Measurements from ENCODE around the gene PRR14L.
A peak's percentile ranks its signal among the peaks of the same experiment; 100 is the strongest.
"Not testable (repeated sequence)": the region's sequence is repeated elsewhere in the genome, so short reads cannot be mapped to it uniquely, and the experiment has no call there.

The PRR14L gene

DNA sequence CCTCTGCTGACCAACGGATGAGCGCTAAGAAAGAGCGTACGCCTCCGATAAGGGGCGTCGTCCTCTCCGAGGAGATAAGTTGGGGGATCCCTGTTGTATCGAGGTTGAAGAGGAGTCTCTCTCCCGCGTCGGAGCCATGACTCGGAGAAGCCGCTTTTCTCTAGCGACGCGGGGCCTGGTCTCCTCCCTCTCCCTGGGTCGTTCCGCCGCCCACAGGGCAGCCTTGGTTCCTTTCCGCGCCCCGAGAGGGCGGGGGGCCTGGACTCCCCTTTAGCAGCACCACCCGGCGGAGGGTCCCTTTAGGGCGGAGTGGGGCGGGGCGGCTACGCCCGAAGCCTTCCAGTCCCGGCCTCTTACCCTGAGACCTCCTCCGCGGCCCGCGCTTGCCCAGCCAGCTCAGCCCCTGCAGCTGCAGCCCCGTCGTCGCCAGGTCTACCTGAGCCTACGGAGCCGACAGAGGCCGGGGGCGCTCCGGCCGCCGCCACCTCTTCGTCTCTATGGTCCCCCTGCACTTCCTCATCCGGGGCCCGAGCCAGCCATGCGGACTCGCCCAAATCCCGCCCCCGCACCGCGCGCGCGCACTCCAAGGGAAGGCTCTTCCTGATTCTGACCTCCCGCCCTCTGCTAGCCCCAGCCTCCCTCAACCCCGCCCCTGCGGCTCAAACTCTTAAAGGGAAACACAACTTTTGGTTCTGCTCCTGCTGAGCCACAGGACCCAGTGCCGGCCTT lies at the start of gene PRR14L:
Gene PRR14L, minus strand, starts transcription at position 497 of the 729 bp plus-strand sequence. CDS start 11,272 bp downstream, outside the sequence.
- peak; percentile 71 for DNase-seq

DNA sequence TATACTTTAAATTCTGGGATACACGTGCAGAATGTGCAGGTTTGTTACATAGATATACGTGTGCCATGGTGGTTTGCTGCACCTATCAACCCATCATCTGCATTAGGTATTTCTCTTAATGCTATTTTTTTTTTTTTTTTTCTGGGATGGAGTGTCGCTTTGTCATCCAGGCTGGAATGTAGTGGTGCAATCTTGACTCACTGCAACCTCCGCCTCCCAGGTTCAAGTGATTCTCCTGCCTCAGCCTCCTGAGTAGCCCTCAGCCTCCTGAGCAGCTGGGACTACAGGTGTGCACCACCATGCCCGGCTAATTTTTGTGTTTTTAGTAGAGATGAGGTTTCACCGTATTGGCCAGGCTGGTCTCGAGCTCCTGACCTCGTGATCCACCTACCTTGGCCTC lies 49.4 kb upstream of the PRR14L start:
- not testable (repeated sequence) for DNase-seq

DNA sequence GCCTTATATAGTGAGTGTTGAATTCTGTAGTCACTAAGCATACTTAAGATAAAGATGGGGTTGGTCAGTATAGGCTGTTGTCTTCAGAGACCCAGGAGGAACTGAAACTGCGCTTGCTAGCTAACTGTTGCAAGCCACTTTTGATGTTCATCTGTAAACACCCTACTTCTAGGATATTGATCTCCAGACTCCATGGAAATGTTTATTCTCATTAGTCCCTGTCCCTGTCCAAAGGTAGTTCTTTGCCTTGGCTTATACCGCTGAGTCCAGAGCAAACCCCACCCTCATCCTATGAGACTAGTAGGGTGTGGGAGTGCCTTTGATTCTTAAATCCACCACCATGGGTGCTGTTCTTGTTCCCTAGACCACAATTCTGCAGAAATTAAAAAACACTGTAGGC lies 40.3 kb upstream of the PRR14L start:
- no peak for DNase-seq

DNA sequence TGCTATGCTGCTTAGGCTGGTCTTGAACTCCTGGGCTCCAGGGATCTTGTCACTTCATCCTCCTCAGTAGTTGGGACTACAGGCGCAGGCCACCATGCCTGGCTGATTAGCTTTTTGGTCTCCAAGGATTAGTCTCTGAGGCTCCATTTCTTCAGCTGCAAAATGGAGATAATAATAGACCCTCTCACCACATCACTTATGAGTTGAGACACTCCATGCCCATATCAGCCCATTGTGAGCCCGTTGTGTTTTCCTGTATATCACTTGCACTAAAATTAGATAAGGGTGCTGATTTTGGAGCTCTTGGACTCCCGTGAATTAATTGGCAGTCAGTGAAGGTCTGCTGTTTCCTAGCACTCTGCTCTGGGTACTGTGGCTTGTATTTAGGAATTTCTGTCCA lies 39.9 kb upstream of the PRR14L start:
- DNase-seq: no peak

DNA sequence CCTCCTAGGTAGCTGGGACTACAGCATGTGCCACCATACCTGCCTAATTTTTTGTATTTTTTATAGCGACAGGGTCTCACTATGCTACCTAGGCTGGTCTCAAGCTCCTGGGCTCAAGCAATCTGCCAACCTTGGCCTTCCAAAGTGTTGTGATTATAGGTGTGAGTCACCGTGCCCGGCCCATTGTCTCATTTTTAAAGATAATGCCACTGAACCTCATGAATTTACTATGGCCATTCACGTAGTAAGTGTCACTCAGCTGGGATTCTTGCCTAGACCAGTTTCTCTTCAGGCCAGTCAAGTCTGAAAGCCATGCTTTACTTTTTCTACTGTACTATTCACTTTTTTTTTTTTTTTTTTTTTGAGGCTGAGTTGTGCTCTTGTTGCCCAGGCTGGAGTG lies 26.3 kb upstream of the PRR14L start:
- no peak for DNase-seq

DNA sequence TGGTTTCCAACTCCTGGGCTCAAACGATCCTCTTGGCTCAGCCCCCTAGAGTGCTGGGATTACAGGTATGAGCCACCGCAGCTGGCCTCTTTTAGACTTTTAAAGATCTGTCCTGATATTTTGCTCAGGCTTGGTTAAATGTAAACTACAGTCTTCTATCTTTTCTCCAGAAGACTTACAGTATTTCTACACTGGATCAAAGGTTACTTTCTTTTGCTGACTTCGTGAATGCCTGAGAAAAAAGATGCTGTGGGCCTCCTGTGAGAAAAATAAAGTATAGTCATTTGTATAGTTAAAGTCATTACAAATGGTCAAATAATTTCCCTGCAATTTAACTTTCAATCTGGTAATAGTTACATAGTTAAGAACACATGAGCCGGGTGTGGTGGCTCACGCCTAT lies 23.5 kb upstream of the PRR14L start:
- no peak for DNase-seq

DNA sequence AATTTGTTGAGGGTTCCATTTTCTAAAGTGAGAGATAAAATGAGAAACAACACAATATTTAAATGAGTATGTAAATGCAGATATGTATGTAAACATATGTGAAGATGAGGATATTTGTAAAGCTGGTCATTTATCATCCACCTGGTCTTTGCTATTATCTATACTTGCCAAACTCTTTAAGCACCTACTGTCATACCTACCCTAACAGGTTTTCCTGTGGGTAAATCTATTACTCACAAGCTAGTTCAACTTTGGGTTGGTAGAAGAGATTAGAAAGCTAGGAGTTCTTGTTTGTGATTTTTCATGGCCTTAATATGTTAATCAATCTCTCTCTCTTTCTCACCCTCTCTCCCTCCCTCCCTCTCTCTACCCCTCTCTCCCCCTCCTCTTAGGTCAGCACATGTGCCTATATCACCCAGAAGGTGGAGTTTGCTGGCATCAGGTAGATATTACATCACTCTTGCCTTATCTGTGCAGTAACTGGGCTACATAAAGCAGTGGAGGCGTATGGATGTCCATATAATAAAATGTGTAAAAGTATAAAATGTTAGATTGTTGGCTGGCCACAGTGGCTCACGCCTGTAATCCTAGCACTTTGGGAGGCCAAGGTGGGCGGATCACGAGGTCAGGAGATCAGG lies 18.6 kb upstream of the PRR14L start:
- no peak for DNase-seq

DNA sequence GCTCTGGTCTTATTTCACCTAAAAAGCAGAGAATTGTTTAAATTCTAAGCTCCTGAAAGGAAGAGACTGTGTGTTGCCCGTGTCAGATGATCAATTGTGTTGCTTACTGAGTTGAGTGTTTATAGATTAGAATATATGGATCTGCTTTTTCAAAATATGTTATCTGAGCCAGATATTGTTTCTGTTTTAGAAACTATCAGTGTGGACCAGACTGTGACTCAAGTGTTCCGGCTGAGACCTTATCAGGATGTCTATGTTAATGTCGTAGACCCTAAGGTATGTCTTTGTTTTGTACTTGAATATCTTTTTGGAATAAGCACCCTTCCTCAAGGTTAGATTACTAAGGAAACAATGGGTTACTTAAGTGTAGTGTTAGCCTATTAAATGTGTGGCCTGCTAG lies 14.9 kb upstream of the PRR14L start:
- no peak for DNase-seq

DNA sequence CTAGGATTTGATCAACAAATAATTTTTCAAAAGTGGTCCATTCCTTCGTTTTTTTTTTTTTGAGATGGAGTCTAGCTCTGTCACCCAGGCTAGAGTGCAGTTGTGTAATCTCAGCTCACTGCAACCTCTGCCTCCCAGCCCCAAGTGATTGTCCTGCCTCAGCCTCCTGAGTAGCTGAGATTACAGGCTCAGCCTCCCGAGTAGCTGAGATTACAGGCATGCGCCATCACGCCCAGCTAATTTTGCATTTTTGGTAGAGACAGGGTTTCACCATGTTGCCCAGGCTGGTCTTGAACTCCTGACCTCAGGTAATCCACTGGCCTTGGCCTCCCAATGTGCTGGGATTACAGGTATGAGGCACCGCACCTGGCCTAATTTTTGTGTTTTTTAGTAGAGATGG lies 8.9 kb upstream of the PRR14L start:
- not testable (repeated sequence) for DNase-seq

DNA sequence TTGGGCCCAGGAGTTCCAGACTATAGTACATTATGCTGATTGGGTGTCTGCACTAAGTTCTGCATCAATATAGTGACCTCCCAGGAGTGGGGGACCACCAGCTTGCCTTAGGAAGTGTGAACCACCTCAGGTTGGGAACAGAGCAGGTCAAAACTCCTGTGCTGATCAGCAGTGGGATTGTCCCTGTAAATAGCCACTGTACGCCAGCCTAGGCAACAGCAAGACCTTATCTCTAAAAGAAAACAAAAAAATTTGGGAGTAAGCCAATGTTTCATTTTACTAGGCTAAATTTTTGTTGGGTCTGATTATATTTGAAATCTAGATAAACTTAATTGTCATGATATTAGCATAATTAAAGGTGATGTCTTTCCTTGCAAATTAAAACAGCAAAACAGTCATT lies 7.3 kb upstream of the PRR14L start:
- DNase-seq: no peak

DNA sequence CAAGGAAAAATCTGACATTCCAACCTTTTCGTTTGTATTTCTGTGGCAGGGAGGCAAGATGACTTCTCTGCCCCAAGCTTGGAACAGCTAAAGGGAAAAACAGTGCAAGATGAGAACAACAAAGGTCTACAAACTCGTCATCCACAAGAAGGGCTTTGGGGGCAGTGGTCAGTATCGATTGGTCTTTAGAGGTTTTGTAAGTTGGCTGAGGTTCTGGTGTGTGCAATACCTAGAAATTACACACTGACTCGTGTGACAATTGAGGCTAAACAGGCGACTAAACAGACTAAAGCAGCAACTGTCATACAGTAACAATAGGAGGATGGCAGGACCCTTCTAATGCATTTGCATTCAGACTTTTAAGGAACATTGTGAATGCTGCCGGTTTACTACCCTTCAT lies 4.9 kb upstream of the PRR14L start:
- no peak for DNase-seq

DNA sequence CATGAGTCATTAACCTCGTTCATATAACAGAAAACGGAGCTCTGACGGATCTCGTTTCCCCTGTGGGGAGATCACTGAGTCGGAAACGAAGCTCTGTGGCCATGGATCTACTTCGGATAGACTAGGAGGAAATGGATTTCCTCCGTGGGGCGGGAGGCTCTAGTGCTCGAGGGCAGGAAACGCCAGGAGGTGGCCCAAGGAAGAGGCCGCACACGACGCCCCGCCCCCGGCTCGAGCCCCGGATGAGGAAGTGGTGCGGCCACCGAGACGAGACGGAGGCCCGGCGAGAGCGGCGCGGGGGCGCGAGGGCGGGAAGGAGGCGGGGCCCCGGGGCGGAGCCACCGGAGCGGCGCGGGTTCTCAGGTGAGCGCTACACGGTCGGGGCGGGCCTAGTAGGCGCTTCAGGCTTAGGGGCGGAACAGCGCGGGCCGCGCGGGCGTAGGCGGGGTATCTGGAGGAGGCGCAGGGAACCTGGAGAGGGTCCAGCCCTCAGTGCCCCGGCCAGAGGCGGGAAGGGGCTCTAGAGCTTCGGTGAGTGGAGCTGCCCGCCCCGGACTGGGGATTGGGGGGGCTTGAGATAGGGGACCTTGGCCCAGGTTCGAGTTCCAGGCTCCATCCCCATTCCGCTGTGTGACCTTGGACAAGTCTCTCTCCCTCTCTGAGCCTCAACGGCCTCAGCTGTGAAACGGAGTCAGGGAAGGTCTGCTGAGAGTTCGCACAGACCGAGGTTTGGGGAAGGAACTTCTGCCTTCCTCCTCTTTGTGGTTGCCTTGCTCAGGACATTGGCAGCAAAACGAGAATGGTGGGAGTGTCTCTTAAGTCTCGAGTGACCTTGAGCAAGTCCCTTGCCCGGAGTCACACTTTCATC lies 3.9 kb upstream of the PRR14L start, which contains the start of gene DEPDC5:
Gene DEPDC5, plus strand, starts transcription at position 386 of the 868 bp plus-strand sequence. CDS start 903 bp downstream, outside the sequence.
- peak; percentile 73 for DNase-seq

DNA sequence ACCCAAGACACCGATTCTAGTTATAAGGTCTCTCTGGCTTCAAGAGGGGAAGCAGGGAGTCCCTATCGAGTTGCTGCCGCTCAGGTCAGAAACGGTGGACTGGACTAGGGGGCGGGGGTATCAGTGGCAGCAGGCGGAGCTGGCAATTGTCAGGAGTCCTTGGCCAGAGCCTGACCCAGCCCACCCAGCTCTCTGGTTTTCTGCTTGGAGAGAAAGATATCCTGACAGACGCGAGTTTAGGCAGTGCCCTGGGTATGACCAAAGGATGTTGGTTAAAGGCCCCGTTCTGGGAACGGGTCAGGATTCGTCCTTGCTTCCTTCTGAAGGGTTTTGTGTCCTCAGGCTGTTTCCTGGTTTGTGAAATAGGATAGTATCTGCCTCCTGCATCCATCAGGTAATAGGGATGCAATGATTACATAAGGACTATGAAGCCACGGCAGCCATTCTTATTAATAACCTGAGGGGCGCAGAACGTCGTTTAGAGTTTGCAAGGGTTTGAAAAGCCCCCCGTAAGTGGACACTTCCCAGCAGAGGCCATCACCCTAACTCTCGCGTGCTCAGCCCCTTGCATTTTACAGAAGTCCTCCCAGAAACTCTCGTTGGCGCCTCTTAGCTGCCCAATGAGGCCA lies 3.2 kb upstream of the PRR14L start:
- DNase-seq: no peak

DNA sequence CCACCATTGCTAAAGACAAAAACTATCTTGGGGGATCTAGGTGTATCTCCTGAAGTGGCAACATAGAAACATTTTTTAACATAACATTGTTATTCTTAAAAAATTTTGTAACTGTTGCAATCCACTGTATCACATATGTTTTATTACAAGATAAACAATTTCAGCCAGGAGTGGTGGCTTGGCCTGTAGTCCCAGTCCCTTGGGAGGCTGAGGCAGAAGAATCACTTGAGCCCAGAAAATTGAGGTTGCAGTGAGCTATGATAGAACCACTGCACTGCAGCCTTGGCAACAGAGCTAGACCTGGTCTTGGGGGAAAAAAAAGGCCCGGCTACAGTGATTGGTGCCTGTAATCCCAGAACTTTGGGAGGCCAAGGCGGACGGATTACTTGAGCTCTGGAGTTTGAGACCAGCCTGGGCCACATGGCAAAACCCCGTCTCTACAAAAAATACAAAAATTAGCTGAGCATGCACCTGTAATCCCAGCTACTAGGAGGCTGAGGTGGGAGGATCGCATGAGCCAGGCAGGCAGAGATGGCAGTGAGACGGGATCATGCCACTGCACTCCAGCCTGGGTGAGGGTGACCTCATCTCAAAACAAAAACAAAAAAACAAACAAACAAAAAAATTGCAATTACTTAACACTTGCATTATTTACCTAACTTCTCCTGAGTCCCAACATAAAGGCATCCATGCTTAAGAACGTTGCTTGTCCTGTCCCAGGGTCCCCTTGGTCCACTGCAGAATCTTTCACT lies 2.3 kb upstream of the PRR14L start:
- no peak for DNase-seq

DNA sequence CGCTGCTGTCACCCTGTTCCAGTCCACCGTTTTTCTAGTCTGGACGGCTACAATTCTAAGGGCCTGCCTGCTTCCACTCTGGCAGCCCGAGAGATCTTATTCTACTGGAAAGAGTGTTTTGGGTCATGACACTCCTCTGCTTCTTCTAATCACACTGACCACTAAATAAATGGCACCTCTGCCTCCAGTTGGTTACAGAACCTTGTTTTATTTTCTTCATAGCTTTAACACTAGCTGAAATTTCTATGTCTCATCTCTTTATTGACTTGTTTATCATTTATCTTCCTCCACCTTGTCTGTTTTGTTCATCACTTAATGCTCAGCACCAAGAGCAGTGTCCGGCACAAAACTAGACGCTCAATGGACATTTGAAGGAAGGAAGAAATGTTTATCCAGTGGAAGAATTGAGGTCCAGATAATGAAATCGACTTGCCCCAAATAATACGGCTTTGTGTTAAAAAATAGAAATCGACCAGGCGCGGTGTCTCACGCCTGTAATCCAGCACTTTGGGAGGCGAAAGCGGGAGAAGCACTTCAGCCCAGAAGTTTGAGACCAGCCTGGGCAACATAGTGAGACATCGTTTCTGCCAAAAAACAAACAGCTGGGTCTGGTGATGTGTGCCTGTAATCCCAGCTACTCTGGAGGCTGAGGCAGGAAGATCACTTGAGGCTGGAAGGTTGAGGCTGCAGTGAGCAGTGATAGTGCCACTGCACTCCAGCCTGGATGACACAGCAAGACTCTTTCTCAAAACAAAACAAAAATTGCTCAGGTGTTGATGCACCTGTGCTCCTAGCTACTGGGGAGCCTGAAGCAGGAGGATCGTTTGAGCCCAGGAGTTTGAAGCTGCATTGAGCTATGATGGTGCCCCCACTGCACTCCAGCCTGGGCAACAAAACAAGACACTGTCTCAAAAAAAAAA lies 693 bp upstream of the PRR14L start:
- DNase-seq: no peak

DNA sequence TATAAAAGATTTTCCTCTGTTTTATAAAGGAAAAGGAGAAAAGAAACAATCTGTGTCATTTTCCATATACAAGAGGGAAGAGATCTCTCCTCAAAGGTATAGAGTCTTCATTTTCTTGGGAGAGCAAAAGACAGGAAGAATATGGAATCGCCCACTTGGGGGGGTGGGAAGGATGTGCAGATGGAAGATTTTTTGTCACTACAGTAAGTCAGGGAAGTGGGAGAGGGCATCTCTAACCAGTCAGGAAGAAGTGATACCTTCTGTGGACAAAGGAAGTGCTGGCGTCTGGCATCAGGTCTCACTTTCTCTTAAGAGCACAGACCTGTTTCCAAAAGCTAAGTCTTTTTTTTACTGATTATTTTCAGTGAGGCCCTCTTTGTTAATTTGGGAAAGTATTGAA lies 1.4 kb downstream of the PRR14L start:
- no peak for DNase-seq

DNA sequence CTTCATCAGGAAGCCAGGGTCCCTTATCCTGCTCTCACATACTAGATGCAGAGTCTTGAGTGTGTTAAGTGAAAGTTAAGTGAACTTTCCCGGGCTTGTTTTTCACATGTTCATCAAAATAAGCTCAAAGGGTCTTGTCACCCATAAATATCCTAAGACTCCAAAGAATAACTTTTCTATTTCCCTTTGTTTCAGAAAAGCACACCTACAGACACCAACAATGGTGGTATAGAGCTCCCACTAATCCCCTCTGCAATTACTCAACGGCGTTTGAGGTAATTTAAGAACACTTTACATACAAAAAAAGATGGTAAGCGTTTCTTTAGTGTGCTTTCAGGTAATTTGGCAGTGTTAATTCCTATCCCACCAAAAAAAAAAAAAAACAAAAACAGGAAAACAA lies 2.5 kb downstream of the PRR14L start:
- DNase-seq: no peak

DNA sequence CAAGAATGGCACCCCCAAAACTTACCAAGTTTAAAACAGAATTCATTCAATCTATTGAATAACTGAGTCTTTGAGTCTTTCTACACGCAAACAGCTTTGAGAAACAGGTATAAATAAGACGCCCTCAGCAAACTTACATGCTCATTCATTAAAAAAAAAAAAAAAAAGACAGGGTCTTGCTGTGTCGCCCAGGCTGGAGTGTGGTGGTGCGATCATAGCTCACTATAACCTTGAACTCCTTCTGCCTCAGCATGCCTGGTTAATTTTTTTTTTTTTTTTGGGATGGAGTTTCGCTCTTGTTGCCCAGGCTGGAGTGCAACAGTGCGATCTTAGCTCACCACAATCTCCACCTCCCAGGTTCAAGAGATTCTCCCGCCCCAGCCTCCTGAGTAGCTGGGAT lies 6.1 kb downstream of the PRR14L start:
- DNase-seq: no peak

DNA sequence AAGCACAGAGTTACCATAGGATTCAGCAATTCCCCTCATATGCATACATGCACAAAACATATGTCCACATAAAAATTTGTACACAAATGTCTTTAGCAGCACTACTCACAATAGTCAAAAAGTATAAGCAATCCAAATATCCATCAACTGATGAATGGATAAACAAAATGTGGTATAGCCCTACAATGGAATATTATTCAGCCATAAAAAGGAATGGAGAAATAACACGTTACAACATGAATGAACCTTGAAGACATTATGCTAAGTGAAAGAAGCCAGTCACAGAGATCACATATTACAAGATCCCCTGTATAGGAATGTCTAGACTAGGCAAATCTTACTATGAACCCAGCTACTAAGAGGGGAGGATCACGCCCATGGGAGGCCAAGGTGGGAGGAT lies 7.2 kb downstream of the PRR14L start:
- no peak for DNase-seq

DNA sequence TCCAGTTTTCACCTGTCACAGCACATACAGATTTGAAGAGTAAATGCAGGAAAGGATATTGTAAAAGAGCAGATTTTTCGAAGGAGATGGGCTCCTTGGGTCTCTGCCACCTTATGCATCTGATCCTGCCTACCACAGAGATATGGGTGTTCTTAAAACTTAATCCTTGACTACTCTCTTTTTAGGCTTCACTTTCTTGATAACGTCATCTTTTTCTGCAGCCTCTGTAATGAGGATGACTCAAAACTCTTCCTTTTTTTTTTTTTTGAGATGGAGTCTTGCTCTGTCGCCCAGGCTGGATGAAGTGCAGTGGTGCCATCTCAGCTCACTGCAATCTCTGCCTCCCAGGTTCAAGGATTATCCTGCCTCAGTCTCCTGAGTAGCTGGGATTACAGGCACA lies 7.8 kb downstream of the PRR14L start:
- DNase-seq: no peak

DNA sequence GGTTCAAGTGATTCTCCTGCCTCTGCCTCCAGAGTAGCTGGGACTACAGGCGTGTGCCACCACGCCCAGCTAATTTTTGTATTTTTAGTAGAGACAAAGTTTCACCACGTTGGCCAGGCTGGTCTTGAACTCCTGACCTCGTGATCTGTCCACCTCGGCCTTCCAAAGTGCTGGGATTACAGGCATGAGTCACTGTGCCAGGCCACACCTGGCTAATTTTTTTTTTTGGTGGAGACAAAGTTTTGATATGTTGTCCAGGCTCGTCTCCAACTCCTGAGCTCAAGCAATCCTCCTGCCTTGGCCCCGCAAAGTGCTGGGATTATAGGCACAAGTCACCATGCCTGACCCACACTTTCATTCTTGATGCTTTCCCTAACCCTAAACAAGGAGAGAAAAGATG lies 9.6 kb downstream of the PRR14L start:
- not testable (repeated sequence) for DNase-seq

All from cortex of kidney (tissue), 1 donor.